ENCODE measurements around the gene SLC26A11.
"Not testable (repeated sequence)": the region's sequence is repeated elsewhere in the genome, so short reads cannot be mapped to it uniquely, and the experiment has no call there.

SLC26A11 gene

DNA sequence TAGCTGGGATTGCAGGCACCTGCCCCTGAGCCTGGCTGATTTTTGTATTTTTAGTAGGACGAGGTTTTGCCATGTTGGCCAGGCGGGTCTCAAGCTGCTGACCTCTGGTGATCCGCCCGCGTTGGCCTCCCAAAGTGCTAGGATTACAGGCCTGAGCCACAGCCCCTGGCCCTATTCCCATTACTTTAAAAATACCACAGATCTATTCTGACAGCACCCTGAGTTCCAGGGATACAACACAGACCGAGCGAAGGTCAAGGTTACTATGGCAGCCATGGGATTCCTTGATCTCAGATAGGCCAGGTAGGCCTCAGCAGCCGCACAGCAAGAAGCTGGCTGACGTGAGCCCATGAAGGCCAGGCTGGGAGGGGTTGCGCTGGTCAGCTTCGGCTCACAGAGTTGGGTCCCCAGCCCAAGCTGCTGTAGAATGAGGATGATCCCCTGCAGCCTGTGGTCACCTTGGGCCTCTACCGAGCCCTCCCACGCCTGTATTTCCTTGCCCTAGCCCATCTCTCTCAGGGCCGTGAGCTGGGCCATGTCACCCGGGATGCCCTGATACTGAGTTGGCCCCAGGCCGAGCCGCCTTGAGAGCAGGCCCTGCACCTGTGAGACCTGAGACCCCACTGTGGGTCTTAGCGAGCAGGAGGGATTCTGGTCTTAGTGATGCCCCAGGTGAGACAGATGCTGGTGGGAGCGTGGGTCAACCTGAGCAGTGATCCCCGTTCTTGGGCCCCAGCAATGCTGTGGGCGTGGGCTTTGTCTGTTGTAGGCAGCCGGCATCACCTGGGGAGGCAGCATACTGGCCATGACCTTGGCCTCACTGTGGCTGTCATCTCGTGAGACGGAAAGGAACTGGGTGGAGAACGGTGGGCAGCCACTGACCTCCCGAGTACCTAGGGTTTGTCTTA lies 23.6 kb downstream of the SLC26A11 start:
- no peak for DNase-seq (ENCODE audit: low read depth)

DNA sequence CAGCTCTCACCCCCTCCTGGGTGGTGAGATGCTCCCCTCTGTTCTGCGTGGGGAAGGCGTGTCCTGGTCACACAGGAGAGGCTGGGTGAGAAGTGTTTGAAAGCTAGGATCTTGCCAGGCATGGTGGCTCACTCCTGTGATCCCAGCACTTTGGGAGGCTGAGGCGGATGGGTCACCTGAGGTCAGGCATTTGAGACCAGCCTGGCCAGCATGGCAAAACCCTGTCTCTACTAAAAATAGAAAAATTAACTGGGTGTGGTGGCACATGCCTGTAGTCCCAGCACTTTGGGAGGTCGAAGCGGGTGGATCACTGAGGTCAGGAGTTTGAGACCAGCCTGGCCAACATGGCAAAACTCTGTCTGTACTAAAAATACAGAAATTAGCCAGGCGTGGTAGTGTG lies 24.2 kb downstream of the SLC26A11 start:
- DNase-seq (ENCODE audit: low read depth) = not testable (repeated sequence)

DNA sequence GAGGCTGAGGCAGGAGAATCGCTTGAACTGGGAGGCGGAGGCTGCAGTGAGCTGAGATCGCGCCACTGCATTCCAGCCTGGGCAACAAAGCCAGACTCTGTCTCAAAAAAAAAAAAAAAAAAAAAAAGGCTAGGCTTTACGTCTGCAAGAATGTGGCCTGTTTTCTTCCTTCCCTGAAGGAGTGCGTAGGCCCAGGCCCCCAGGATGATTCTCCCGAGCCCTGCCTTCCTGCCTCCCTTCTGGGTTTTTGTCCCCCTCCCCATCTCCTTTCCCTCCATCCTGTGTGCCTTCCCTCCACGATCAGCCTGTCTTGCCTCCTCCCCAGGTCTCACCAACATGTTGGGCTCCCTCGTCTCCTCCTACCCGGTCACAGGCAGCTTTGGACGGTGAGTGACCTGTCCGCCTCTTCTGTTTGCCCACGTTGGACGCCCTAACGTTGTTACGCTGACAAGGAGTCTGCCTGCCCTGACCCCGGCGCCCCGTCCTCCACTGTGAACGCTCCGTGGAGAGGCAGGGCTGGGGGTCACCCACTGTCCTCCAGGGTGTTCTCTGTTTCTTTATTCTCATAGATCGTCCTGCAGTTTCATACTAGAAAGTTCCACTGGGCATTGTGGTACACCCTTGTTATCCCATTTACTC lies 24.8 kb downstream of the SLC26A11 start:
- DNase-seq (ENCODE audit: low read depth) = no peak

DNA sequence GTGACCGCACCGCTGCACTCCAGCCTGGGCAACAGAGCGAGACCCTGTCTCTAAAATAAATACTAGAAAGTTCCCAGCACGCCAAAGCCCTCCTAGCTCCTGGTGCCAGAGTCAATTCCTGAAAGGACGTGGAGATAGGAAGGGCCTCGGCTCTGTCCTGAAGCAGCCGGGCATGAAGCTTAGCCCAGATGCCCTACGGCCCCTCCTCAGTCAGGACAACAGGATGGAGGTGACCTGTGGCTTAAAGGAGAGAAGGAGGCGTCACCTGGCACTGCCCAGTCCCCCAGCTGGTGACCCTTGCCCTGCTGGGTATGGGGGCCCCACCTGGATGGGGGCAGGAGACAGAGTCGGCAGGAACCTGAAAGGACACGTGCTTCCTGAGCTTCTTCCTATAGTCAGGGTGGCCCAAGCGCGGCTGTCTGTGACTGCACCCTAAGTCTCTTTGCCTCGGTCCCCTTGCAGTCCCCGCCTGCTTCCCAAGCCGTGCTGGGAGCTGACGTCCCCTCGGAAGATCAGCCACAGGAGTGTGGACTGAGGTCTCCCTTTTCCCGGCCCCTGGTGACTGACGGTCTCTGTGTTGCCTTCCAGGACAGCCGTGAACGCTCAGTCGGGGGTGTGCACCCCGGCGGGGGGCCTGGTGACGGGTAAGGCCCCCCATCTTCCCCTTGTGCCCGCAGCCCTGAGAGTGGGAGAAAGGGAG lies 25.5 kb downstream of the SLC26A11 start:
- DNase-seq (ENCODE audit: low read depth) = no peak

DNA sequence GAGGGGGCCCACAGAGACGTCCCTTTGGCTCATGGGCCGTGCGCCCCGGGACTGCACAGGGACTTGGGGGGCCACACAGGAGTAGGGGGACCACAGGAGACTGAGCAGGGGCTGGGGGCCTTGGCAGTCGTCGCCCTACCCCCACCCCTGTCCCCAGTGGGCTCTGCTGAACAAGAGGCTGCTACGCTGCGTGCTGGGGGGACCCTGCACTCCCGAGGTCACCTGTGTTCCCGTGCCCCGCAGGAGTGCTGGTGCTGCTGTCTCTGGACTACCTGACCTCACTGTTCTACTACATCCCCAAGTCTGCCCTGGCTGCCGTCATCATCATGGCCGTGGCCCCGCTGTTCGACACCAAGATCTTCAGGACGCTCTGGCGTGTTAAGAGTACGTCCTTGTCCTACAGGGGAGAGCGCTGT lies 26.0 kb downstream of the SLC26A11 start:
- DNase-seq (ENCODE audit: low read depth) = no peak

DNA sequence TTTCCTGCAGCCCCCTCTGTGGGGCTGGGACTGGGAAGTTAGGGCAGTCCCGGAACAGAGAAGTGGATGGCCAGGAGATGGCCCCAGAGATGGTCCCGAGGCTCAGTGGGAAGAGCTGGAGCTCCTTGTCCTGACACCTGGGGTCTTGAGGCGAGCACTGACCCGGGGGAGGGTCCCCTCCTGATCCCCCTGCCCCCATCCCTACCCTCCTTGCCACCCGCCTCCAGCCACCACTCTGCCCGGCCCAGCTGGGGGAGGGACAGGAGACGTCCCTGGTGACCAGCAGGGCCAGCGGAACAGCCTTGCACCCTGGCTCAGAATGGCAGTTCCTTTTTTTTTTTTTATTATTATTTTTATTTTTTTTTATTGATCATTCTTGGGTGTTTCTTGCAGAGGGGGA lies 26.5 kb downstream of the SLC26A11 start:
- DNase-seq (ENCODE audit: low read depth) = no peak

DNA sequence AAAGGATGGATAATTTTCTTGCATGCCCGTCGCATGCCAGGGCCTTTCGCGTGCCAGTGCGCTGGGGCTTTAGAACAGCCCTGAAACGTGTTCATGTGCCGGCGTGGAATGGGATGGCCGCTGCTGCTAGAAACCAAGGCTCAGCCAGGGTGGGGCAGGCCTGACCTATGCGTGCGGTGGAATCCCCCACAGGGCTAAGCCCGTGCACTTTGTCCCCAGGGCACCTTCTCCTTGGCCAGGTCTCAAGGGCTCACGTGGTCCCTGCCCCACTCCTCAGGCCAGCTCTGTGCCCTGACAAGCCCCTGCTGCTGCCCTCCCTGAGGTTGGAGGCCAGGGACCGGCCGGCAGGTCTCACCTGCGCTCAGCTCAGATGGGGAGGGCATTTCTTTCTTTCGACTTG lies 27.3 kb downstream of the SLC26A11 start:
- no peak for DNase-seq (ENCODE audit: low read depth)

DNA sequence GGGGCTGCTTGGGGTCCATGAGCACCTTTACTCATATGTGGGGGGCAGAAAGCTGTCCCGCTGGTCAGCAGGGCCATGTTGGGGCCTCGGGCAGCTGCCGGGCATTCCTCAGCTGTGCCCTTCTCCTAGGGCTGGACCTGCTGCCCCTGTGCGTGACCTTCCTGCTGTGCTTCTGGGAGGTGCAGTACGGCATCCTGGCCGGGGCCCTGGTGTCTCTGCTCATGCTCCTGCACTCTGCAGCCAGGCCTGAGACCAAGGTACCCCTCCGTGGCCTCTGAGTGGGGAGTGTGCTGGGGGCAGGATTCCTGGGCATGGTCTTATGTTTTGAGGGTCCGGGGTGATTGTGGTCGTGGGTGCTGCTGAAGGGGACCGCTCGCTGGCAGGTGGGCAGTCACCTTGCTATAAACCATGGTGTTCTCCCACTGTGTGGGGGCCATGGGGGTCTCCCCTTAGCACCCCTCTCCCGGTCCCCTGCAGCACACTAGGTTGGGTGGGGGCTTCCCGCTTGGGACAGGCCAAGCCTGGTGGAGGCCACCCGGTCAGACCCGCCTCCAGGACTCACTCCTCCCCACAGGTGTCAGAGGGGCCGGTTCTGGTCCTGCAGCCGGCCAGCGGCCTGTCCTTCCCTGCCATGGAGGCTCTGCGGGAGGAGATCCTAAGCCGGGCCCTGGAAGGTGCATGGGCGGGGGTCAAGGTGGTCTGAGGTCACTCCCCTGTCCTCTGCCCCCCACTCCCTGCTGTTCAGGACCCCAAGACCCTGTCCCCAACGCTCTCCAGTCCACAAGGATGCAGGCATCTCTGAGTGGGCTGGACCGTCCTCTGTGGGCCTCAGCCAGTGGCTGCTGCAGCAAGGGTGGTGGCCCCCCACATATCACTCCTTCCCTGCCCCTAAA lies 28.0 kb downstream of the SLC26A11 start:
- DNase-seq (ENCODE audit: low read depth) = no peak

DNA sequence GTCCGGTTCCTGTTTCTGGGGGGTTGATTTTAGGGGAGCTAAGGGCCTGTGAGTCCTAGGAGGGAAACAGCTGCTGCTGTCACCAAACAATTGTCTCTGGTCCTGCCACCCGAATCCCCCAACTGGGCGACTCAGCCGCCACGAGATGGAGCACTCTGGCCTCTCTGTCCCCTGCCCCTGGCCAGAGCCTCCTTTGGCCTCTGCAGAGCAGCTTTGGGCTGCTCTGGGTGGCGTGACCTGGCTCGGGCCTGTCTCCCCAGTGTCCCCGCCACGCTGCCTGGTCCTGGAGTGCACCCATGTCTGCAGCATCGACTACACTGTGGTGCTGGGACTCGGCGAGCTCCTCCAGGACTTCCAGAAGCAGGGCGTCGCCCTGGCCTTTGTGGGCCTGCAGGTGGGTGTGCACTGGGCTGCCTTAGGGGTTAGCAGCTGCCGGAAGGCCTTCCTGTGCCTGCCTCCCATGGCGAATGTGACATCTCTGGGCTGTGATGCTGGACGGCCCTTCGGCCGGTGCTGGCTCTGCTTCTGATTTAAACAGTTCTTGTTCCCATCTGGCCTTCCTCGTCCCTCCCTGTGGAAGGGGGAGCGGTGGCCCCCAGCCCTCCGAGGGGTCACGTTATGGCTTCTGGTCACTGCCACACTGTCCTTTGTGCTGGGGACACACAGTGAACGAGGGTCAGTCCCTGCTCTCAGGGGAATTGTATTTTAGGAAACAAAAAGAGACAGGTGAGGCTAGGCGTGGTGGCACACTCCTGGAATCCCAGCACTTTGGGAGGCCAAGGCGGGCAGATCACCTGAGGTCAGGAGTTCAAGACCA lies 28.9 kb downstream of the SLC26A11 start:
- DNase-seq (ENCODE audit: low read depth) = no peak

DNA sequence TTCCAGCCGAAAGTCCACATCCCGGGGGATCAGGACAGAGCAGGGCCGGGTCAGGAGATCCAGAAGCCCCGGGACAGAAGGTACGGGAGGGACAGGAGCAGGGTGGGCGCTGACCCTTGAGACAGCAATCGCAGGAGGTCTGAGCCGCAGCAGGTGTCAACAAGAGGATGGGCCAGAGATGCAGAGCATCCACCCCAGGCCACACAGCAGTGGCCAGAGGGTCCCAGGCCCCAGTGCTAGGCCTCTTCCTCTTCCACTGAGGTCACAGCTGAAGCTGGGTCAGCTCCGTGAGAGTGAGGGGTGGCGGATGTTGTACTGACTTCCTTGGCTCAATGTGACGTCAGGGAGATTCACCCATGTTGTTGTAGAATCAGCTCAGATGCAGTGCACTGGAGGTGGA lies 31.7 kb downstream of the SLC26A11 start:
- DNase-seq (ENCODE audit: low read depth) = no peak

DNA sequence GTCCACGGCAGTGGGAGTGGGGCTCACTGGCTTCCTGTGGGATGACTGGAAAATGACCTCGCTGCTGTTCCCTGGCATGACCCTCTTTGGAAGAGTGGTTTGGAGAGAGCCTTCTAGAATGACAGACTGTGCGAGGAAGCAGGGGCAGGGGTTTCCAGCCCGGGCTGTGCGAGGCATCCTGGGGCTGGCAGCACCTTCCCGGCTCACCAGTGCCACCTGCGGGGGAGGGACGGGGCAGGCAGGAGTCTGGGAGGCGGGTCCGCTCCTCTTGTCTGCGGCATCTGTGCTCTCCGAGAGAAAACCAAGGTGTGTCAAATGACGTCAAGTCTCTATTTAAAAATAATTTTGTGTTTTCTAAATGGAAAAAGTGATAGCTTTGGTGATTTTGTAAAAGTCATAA lies 32.6 kb downstream of the SLC26A11 start:
- DNase-seq (ENCODE audit: low read depth) = peak; percentile 35

DNA sequence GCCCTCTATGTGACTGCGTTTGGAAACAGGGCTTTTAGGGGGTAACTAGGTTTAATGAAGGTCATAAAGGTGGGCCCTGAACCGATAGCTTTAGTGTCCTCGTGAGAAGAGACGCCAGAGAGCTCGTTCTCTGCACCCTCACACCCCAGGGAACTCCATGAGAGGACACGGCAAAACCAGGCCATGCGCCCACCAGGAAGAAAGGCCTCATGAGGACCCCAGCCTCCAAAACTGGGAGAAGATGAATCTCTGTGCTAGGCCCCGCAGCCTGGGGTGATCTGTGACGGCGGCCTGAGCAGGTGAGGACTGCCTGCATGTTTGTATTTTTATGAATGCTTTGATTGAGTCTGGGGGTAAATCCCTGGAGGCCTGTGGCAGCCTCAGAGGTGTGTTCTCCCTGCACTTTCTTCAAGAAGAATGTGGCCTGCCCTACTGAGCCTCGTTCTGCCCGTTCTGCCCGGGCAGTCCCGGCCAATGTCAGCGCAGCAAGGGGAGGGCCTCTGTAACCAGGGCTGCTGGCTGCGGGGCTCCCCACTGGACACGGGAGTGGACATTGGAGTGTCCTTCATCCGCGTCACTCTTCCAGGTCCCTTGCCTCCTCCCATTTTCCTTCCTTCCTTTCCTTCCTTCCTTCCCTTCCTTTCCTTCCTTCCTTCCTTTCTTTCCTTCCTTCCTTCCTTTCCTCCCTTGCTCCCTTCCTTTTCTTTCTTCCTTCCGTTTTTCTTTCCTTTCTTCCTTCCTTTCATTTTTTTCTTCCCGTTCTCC lies 33.6 kb downstream of the SLC26A11 start:
- DNase-seq (ENCODE audit: low read depth) = no peak

DNA sequence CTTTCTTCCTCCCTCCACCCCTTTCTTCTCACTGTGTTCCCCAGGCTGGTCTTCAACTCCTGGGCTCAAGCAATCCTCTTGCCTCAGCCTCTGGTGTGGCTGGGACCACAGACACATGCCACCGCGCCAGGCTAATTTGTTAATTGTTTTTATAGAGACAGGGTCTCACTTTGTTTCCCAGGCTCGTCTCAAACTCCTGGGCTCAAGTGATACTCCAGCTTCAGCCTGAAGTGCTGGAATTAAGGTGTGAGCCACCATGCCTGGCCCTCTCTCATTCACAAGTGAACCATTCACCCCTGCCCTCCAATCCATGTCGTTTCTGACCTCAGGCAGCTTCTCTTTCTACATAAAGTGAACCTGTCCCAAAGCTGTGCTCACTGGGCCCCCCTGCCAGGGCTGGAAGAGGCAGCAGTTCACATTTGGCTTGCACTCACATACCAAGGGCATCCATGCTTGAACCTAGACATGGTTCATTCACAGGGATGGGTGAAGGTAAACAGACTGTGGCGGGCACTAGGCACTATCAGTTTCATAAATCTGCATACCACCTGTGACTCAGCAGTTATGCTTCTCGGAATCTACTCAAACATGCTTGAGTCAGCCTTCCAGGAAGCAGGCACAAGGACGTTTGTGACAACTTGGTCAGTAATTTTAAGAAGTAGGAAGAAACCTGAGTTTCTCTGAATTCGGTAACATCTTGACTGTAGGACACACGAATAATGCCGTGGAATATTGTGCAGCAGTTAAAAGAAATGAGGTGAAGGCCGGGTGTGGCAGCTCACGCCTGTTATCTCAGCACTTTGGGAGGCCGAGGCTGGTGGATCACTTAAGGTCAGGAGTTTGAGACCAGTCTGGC lies 34.4 kb downstream of the SLC26A11 start:
- peak; percentile 98 for DNase-seq (ENCODE audit: low read depth)

DNA sequence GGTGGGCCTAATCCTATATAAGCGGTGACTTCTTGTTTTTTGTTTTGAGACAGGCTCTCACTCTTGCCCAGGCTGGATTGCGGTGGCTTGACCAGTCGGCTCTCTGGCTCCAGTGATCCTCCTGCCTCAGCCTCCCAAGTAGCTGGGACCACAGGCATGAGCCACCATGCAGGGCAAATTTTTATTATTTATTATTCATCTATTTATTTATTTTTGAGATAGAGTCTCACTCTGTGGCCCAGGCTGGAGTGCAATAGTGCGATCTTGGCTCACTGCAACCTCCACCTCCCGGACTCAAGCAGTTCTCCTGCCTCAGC lies 35.8 kb downstream of the SLC26A11 start:
- no peak for DNase-seq (ENCODE audit: low read depth)

DNA sequence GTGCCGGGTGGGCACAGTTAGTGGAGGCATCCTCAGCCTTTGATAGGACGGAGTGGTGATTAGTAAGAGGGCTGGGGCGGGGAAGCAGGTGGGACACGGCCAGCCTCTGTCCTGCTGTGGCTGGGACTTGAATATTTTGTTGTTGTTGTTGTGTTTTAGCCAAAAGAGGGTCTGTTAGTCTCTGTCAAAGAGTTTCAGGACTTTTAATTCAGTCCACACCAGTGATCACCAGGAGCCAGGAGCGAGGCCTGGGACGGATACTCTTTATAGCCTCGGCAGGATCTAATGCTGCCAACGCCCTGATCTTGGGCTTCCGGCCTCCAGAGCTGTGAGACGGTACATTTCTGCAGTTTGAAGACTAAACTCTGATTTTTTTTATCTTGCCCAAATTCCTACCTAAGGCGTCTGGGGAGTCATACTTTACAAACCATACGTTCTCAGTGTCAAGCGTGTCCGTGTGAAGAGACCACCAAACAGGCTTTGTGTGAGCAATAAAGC lies 37.5 kb downstream of the SLC26A11 start:
- DNase-seq (ENCODE audit: low read depth) = no peak

DNA sequence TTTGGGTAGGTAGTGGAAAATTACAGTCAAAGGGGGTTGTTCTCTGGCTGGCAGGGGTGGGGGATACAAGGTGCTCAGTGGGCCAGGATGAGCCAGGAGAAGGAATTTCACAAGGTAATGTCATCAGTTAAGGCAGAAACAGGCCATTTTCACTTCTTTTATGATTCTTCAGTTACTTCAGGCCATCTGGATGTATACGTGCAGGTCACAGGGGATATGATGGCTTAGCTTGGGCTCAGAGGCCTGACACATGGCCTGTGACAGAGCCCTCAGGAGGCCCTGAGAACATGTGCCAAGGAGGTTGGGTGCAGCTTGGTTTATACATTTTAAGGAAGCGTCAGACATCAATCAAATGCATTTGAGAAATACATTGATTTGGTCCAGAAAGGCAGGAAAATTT lies 38.1 kb downstream of the SLC26A11 start:
- not testable (repeated sequence) for DNase-seq (ENCODE audit: low read depth)

DNA sequence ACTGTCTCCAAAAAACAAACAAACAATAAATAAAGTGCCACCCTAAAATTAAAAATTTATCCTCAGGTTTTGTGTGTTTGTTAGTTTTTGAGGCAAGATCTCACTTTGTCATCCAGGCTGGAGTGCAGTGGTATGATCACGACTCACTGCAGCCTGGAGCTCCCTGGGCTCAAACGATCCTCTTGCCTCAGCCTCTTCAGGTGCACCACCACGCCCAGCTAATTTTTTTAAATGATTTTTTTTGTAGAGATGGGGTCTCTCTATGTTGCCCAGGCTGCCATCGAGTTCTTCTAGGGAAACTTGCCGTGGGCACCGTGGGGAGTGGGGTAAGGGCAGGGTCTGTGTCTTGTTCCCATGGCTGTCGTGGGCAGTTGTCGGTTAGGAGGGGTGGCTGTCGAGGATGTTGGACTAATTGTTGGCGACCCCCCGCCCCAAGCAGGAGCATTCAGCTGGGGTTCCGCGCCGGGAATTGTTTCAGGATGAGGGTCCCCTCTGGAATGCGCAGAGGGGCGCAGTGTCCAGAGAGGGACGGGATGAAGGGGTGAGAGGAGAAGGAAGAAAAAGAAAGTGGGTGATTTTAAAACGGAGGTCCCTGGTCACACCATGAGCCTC lies 39.3 kb downstream of the SLC26A11 start:
- peak; percentile 52 for DNase-seq (ENCODE audit: low read depth)

DNA sequence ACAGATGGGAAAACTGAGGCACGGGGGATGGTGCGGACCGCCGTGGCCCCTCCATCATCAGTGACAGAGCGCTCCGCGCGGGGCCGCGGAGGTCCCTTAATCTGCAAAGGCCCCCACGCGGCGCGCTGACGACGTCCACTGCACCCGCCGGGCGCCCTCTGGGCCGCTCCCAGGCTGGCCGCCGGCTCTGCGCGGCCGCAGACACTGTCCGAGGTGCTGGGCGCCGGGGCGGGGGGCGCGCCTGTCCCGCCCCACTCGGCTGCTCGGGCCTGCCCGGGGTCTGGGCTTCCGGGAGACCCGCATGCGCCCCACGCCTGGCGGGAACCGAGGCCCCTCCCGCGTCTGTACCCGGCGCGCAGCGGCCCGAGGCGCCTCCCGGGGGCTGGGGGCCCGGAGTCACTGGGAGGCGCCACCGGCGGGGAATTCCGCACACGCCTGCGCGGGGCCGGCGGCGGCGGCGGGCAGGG lies 39.9 kb downstream of the SLC26A11 start:
- peak; percentile 87 for DNase-seq (ENCODE audit: low read depth)

DNA sequence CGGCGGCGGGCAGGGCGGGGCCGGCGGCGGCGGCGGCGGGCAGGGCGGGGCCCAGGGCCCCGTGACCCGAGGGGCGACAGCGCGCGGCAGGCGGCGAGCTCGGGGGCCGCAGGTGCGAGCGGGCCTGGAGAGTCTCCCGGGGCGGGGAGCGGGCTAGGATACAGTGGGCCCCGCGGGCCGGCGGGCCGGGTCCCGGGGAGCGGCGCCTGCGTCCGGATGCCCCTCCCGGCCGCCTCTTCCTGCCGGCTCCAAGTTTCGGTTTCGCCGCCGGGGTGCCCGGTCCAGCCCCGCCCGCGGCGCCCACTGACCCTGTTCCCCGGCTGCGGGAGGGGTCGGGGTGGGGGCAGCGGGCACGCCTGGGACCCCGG lies 40.5 kb downstream of the SLC26A11 start, which contains the start of gene RNF213:
TSS of gene RNF213 (plus strand) at position 62 of the 368 bp plus-strand sequence. CDS start 2,830 bp downstream, outside the sequence.
- DNase-seq (ENCODE audit: low read depth) = peak; percentile 65

All from ELR (cell line).